Esophagus squamous epithelium (tissue), 4 donors: ENCODE measurements around the gene ANKRD36.
"Not testable (repeated sequence)": the region's sequence is repeated elsewhere in the genome, so short reads cannot be mapped to it uniquely, and the experiment has no call there.

Source experiments
- CTCF ChIP-seq, 6 experiments: fragments of 450-650 bp in 4 of 6; fragments of 200-600 bp in 2 of 6; sonication (generic) in 2 of 6; IDR thresholded peaks; one replicate each; pipeline ENCODE4 v1.5.1; 2016 to 2019; ENCODE audit warnings: antibody characterized with exemption in 6 of 6, mild to moderate bottlenecking in 4 of 6, moderate library complexity in 4 of 6
- POLR2A ChIP-seq, 4 donors: fragments of 450-650 bp; IDR thresholded peaks; one replicate each; pipeline ENCODE4 v1.6.1; 2017; ENCODE audit warnings: antibody characterized with exemption in 4 of 4, mild to moderate bottlenecking in 4 of 4, moderate library complexity in 3 of 4

DNA sequence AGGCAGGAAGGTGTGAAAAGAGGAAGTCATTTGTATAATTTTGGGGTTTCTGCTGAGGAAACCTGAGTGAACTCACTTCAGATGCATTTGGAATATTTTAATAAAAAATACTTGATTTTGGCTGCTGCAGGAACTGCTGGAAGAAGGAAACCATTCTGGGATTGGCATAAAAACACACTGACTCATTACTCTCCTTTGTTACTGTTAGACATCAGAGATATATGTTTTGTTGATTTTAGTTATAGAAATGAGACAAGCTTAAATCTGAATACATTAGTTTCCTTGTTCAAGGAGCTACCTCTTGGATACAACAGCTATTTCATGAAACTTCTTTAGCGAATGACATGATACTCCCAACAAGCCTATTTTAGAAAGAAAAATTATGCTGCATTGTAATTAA is 84.3 kb downstream of the ANKRD36 start:
- TF ChIP-seq POLR2A, CTCF (IDR thresholded peaks at IDR 0.05): not testable (repeated sequence)
